Nephron (organoid): ENCODE measurements around the gene CHAT.

Experiments
- H3K27ac Mint-ChIP-seq, 3 experiments: 2 replicates each; pipeline ENCODE4 v1.8.0; 2020; ENCODE audit warnings: mixed read lengths in 3 of 3, mild to moderate bottlenecking in 2 of 3, moderate library complexity in 1 of 3
- H3K27me3 Mint-ChIP-seq: 2 replicates; pipeline ENCODE4 v1.8.0; 2021; ENCODE audit warnings: low read depth, mild to moderate bottlenecking, moderate library complexity, mixed read lengths
- H3K36me3 Mint-ChIP-seq: 2 replicates; pipeline ENCODE4 v1.8.0; 2020; ENCODE audit warnings: low read depth, mixed read lengths
- H3K4me1 Mint-ChIP-seq: 2 replicates; pipeline ENCODE4 v1.8.0; 2020; ENCODE audit warnings: mixed read lengths
- H3K4me3 Mint-ChIP-seq, 3 experiments: 2 replicates each; pipeline ENCODE4 v1.8.0; 2020; ENCODE audit warnings: mild to moderate bottlenecking in 3 of 3, mixed read lengths in 3 of 3, moderate library complexity in 2 of 3
- H3K9me3 Mint-ChIP-seq: 2 replicates; pipeline ENCODE4 v1.8.0; 2020; ENCODE audit warnings: mixed read lengths
- TF ChIP-seq, protein P1 (sequence below), 3 experiments: fragments of 200-600 bp; sonication (generic); IDR thresholded peaks; one replicate each; pipeline ENCODE4 v1.5.0; 2021; ENCODE audit warnings: antibody characterized with exemption in 3 of 3; ENCODE audit not compliant: unreplicated experiment in 3 of 3

Gene CHAT

DNA sequence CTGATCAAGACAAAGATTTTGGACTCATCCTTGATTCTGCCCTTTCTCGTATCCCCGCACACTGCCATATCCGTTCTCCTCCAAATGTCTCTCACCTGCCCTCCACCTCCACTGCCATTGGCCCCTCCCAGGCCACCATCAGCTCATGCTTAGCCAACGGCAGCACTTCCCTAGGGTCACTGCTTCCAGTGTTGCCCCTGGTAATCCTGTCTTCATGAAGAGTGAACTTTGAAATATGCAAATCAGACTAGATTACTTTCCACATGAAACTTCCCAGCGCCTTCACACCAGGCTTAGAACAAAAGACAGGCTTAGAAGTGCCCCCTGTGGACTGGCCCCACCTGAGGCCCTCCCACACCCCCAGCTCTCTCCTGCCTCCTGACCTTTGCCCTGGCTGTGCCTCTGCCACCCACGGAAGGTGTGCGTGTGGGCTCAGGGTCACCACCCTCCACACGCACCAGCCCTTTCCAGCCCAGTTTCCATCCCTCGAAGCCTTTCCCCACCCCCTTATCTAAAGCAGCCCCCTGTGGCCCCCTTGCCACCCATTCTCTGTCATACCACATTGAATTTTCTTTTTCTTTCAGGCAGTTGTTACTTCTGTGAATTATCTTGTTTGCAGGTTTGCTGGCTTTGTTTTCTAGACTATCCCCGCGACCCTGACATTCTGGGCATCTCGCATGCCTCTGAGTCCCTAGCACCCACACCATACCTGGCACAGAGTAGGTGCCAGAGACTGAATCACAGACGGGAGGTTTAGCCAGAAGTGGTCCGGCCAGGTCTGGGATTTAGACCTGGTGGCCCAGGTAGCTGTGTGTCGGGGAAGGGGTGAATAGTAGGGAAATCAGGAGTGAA is 38.8 kb downstream of the CHAT start:
- TF ChIP-seq, protein P1, sequence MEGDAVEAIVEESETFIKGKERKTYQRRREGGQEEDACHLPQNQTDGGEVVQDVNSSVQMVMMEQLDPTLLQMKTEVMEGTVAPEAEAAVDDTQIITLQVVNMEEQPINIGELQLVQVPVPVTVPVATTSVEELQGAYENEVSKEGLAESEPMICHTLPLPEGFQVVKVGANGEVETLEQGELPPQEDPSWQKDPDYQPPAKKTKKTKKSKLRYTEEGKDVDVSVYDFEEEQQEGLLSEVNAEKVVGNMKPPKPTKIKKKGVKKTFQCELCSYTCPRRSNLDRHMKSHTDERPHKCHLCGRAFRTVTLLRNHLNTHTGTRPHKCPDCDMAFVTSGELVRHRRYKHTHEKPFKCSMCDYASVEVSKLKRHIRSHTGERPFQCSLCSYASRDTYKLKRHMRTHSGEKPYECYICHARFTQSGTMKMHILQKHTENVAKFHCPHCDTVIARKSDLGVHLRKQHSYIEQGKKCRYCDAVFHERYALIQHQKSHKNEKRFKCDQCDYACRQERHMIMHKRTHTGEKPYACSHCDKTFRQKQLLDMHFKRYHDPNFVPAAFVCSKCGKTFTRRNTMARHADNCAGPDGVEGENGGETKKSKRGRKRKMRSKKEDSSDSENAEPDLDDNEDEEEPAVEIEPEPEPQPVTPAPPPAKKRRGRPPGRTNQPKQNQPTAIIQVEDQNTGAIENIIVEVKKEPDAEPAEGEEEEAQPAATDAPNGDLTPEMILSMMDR (IDR thresholded peaks at IDR 0.05; ENCODE audit: unreplicated experiment in 3 of 3) = no peak
- H3K27ac Mint-ChIP-seq = no peak overlapping the region
- no peaks in the 10 kb centered on the region for H3K4me1 Mint-ChIP-seq

DNA sequence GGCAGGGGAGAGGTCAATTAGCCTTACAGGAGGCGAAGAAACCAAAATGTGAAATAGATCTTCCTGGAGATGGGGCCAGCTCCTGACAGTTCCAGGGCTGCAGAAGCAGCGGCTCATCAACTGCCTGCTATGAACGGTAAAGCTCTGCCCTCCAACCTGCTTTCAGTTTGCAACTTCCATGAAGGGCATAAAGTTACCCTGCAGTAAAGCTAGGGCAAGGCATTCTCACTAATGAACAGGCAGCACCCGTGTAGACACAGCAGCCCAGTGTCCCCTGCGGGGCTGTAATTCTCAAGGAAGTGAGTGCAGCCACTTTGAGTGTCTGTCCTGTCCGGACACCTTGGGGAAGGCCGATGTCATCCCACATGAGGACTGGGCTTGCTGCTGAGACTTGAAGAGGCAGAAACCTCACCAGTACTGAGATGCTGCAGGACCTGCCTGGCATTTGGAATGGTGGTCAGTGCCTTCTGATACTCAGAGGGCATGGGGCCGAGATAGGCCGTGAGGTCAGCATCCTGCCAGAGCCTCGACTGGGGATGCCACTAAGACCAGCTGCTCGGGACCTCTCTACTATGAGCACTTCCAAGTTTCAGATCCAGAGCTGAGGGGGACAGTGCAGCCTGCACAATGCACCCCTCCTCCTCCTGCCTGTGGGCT is 39.6 kb downstream of the CHAT start:
- Mint-ChIP-seq H3K36me3 (no peaks in the 10 kb centered on the region), H3K4me1 (no peaks in the 10 kb centered on the region), H3K9me3 (peaks cover 2% of the 10 kb centered on the region), H3K27me3 (peaks cover 31% of the 10 kb centered on the region), H3K4me3 (no peak overlapping the region), H3K27ac (no peak overlapping the region)
- TF ChIP-seq, protein P1 (IDR thresholded peaks at IDR 0.05; ENCODE audit: unreplicated experiment in 3 of 3) = no peak

More for the DNA sequence above, 38.8 kb downstream of the CHAT start:
- Mint-ChIP-seq H3K9me3 (peaks cover 2% of the 10 kb centered on the region), H3K36me3 (no peaks in the 10 kb centered on the region), H3K4me3 (no peak overlapping the region), H3K27me3 (peaks cover 33% of the 10 kb centered on the region)

DNA sequence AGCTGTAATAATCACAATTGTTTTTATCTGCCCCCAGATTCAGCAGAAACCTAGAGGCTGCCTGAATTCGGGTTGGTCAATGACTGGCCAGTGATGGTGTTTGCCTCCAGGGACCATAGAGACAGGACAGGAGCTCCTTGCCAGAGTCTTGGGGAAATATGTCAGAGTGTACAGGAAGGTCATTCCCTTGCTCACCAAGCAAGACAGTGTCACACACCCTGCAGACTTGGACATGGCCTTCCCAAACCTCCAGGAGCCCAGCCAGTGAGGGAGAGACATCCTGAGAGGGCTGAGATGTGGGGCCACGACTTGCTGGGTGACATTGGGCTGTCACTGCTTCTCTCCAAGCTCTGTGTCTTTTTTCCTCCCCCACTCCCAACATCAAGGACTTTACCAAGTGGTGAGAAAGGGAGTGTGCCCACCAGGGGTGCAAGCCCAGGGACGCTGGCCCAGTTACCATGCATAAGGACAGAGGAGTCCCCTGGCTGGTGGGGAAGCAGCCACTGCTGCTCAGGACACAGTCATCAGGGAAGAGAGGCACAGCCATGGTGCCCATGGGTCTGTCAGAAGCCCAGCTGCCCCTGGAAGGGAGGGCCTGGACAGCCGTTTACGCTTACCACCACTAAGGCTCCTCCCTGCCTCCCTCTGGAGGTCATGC is 40.3 kb downstream of the CHAT start:
- Mint-ChIP-seq H3K4me1 (no peaks in the 10 kb centered on the region), H3K9me3 (peaks cover 6% of the 10 kb centered on the region), H3K4me3 (no peak overlapping the region), H3K36me3 (peaks cover 3% of the 10 kb centered on the region), H3K27ac (no peak overlapping the region), H3K27me3 (peaks cover 27% of the 10 kb centered on the region)
- TF ChIP-seq, protein P1 (IDR thresholded peaks at IDR 0.05; ENCODE audit: unreplicated experiment in 3 of 3) = no peak

DNA sequence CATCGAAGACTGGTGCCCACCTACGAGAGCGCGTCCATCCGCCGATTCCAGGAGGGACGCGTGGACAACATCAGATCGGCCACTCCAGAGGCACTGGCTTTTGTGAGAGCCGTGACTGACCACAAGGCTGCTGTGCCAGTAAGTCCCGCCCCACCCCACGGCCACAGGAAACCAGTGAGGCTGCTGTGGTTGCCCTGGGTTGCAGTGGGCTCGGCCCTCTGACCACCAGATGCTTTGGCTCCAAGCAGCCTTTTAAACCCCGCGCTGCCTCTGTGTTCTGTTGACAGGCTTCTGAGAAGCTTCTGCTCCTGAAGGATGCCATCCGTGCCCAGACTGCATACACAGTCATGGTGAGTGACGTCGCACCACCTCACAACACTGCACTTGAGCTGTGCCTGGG is 41.3 kb downstream of the CHAT start:
- Mint-ChIP-seq H3K4me1 (no peaks in the 10 kb centered on the region), H3K27me3 (peaks cover 25% of the 10 kb centered on the region), H3K36me3 (peaks cover 4% of the 10 kb centered on the region), H3K27ac (no peak overlapping the region), H3K9me3 (peaks cover 6% of the 10 kb centered on the region), H3K4me3 (no peak overlapping the region)
- TF ChIP-seq, protein P1 (IDR thresholded peaks at IDR 0.05; ENCODE audit: unreplicated experiment in 3 of 3) = no peak

DNA sequence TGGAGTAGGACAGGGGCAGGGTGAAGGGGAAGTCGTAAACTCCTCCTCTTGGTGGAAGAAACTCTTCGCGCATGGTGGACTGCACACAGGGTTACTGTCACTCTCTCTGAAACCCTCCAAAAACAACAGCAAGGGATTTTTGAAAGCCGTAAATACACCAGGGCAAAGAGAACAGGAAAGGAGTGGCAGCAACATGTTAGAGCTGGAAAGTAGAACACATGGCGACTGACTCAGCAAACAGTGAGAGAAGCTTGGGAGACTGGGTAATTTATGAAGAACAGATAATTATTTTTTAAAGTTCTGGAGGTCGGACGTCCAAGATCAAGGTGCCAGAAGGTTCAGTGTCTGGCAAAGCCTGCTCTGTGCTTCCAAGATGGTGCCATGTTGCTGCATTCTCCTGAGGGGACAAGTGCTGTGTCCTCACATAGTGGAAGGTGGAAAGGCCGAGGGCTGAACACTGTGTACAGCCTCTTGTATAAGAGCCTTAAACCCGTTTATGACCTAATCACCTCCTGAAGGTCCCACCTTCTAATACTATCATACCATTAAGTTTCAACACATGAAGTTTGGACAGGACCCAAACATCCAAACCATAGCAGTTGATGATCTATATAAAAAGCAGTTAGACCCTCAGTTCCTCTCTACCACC is 43.1 kb downstream of the CHAT start:
- H3K36me3 Mint-ChIP-seq = peaks cover 4% of the 10 kb centered on the region

More for the DNA sequence above, 43.1 kb downstream of the CHAT start:
- H3K4me3 Mint-ChIP-seq = no peak overlapping the region
- peaks cover 6% of the 10 kb centered on the region for H3K9me3 Mint-ChIP-seq
- peaks cover 24% of the 10 kb centered on the region for H3K27me3 Mint-ChIP-seq
- TF ChIP-seq, protein P1 (IDR thresholded peaks at IDR 0.05; ENCODE audit: unreplicated experiment in 3 of 3) = no peak
- no peak overlapping the region for H3K27ac Mint-ChIP-seq
- no peaks in the 10 kb centered on the region for H3K4me1 Mint-ChIP-seq
